HPDE6-E6E7 (cell line): ENCODE data around the gene ITPKC.
"Not testable (repeated sequence)": the region's sequence is repeated elsewhere in the genome, so short reads cannot be mapped to it uniquely, and the experiment has no call there.

Experiments
- DNase-seq: peaks from one replicate; pipeline ENCODE4 v3.0.0; 2011; ENCODE audit warnings: missing footprints; ENCODE audit errors: extremely low spot score

The ITPKC gene

GRCh38 chr19:40763963-40764362, 47.1 kb downstream of the ITPKC start:
- no peak for DNase-seq

DNA sequence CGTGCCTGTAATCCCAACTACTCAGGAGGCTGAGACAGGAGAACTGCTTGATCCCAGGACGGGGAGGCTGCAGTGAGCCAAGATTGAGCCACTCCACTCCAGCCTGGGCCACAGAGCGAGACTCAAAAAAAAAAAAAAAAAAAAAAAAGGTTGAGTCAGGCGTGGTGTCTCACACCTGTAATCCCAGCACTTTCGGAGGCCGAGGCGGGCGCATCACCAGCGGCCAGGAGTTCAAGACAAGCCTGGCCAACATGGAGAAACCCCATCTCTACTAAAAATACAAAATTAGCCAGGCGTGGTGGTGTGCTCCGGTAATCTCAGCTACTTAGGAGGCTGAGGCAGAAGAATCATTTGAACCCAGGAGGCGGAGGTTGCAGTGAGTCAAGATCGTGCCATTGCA, 49.5 kb downstream of the ITPKC start:
- DNase-seq: not testable (repeated sequence)

- no peak for DNase-seq
These were observed 52.0 kb downstream of the ITPKC start for GRCh38 chr19:40768869-40769268.

- not testable (repeated sequence) for DNase-seq
These were observed 54.4 kb downstream of the ITPKC start for GRCh38 chr19:40771101-40771862.

GRCh38 chr19:40774916-40775631, 58.2 kb downstream of the ITPKC start, which contains the start of gene MIA:
MIA (plus strand) TSS chr19:40775521; CDS start chr19:40775543, 22 bp downstream.
- no peak for DNase-seq

DNA sequence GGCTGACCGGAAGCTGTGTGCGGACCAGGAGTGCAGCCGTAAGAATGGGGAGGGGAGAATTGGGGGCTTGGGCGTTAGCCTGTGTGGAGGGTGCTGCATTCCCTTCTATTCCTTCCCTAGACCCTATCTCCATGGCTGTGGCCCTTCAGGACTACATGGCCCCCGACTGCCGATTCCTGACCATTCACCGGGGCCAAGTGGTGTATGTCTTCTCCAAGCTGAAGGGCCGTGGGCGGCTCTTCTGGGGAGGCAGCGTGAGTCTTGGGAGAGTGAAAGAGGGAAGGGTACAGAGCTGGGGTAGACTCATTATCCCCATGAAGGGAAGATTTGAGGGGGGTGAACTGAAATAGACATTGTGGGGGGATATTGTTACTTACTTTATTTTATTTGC, 58.7 kb downstream of the ITPKC start:
- DNase-seq: no peak

- DNase-seq: no peak
These were observed 59.5 kb downstream of the ITPKC start for GRCh38 chr19:40776364-40776763.

DNA sequence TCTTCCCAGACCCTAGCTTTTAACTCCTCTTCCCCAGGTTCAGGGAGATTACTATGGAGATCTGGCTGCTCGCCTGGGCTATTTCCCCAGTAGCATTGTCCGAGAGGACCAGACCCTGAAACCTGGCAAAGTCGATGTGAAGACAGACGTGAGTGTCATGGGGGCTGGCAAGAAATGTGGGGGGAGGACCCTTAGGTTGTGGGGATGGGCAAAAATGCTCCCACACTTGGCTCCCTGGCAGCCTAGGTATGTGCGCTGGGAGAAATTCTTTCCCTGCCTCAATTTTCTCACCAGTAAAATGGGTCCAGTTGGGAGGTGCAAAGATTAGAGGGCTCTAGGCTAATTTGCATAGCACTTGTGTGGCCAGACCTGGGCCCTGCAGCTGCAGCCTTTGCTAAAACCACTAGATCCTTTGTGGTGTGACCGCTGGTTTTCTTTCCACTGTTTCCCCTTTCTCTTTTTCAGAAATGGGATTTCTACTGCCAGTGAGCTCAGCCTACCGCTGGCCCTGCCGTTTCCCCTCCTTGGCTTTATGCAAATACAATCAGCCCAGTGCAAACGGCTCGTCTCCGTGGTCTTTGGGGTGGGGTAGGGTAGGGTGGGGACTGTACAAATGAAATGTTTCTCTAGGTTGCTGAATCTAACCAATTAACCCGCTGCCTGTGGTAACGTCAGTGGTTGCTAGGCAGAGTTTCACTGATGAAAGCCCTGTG, 60.2 kb downstream of the ITPKC start:
- peak; percentile 89 for DNase-seq

GRCh38 chr19:40777645-40777936, 60.7 kb downstream of the ITPKC start:
- no peak for DNase-seq

GRCh38 chr19:40777937-40778705, 61.2 kb downstream of the ITPKC start, which contains the start of gene RAB4B:
RAB4B (plus strand) TSS chr19:40778247; CDS start chr19:40778376, 129 bp downstream.
- peak; percentile 96 for DNase-seq

DNA sequence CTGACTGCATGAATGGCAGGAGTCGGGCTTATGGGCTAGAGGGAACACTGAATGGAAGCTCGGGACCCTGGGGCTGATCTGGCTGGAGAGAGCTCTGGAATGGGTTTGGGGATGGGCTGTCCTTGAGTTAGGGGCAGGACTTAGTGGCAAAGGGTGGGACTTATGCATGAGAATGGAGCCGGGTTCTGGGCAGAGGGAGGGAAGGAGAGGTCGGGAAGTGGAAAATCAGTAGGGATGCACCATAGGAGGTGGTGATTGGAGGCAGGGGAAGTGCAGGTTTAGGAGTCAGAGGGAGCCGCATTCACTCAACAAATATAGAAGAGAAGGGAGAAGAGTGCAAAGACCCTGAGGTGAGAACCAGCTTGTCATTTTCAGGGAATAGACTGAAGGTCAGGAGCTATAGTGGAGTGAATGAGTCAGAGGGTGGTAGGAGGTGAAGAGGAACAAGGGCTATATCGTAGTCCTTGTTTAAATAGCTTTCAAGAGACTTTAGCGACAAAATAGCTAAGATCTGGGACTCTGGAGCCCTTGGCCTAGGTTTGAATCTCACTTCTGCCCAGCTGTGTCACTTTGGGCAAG, 61.9 kb downstream of the ITPKC start:
- peak; percentile 75 for DNase-seq

- no peak for DNase-seq
These were observed 63.7 kb downstream of the ITPKC start for GRCh38 chr19:40780582-40780981.

- no peak for DNase-seq
These were observed 64.2 kb downstream of the ITPKC start for GRCh38 chr19:40781140-40781539.

GRCh38 chr19:40783711-40784110, 66.8 kb downstream of the ITPKC start:
- DNase-seq: no peak

GRCh38 chr19:40784146-40784545, 67.2 kb downstream of the ITPKC start:
- not testable (repeated sequence) for DNase-seq

- DNase-seq: no peak
These were observed 68.6 kb downstream of the ITPKC start for GRCh38 chr19:40785526-40785925.

GRCh38 chr19:40786060-40787037, 69.4 kb downstream of the ITPKC start:
- DNase-seq: no peak
